Fibroblast of skin of right biceps (primary cell): Measurements from ENCODE around the gene DLX3.
"Not testable (repeated sequence)": the region's sequence is repeated elsewhere in the genome, so short reads cannot be mapped to it uniquely, and the experiment has no call there.

Experiments
- DNase-seq: peaks from one replicate; pipeline ENCODE4 v3.0.0-alpha.2; 2013

Gene DLX3

GRCh38 chr17:49995055-49995738, at the start of gene DLX3:
DLX3 (minus strand) TSS chr17:49995224; CDS start chr17:49994998, 226 bp downstream.
- DNase-seq = peak; percentile 55

DNA sequence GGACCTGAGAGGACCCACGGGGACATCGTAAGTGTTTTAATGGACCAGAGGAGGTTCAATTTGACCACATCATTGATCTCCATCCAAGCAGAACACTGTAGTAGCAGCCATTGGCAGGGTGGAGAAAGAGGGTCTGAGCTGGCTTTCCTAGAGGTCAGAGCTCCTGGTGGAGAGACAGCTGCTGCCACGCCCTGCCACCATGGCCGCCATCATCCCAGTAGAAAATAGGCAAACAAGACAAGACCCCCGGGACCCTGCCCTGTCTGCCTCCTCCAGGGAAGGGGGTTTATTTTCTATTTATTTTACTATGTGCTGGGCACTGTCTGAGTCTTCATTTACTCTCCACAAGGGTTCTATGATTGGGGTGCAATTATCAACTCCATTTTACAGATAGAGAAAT, 49.5 kb upstream of the DLX3 start:
- DNase-seq = no peak

GRCh38 chr17:50043290-50044148, 48.5 kb upstream of the DLX3 start:
- peak; percentile 63 for DNase-seq

DNA sequence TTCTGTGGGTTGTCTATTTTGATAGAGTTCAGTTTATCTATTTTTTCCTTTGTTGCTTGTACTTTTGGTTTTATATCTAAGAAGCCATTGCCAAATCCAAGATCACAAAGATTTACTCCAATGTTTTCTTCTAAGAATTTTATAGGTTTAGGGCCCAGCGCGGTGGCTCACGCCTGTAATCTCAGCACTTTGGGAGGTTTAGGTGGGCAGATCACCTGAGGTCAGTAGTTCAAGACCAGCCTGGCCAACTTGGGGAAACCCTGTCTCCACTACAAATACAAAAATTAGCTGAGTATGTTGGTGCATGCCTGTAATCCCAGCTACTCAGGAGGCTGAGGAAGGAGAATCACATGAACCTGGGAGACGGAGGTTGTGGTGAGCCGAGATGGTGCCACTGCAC, 47.2 kb upstream of the DLX3 start:
- DNase-seq = no peak

DNA sequence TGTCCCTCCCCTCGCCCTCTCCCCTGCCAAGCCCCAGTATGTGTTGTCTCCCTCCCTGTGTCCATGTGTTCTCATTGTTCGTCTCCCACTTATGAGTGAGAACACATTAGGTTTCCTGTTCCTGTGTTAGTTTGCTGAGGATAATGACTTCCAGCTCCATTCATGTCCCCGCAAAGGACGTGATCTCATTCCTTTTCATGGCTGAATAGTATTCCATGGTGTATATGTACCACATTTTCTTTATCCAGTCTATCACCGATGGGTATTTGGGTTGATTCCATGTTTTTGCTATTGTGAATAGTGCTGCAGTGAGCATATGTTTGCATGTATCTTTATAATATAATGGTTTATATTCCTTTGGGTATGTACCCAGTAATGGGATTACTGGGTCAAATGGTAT, 45.5 kb upstream of the DLX3 start:
- DNase-seq = not testable (repeated sequence)

GRCh38 chr17:50039058-50039457, 44.0 kb upstream of the DLX3 start:
- no peak for DNase-seq

DNA sequence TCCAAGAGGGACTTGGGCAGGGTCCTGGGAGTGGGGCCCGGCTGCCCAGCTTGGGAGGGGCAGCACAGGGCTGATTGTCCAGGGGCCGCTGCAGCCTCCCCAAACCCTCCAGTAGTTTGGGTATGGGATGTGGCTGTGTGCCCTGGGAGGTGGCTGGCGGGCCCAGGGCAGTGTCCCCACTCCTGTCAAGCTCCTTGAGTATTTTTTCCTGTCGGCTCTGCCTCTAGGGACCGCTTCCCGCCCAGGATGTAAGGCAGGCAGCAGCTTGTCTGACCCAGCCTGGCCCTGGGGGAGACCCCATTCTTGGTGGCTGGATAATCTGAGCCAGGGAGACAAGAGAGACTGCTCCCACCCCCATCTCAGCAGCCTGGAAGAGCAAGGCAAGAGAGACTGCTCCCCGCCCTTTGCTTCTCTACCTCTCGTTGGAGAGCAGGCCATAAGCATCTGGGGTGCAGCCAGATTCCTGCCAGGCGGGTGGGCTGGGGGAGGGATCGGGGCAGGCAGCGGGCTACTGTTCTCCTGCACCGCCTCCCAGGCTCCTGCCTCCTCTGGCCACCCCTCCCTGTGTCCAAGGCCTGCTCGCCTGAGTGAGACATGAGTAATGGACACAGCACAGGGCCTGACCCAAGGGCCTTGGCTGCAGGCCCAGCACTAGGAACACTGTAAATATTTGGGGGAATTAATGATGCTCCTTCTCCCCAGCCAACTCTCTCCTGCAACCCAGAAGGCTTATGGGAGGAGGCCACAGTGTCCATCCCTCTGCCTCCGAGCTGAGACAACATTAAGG, 42.5 kb upstream of the DLX3 start:
- DNase-seq = peak; percentile 72

- DNase-seq = no peak
Observed at GRCh38 chr17:50036455-50037261, 41.6 kb upstream of the DLX3 start.

DNA sequence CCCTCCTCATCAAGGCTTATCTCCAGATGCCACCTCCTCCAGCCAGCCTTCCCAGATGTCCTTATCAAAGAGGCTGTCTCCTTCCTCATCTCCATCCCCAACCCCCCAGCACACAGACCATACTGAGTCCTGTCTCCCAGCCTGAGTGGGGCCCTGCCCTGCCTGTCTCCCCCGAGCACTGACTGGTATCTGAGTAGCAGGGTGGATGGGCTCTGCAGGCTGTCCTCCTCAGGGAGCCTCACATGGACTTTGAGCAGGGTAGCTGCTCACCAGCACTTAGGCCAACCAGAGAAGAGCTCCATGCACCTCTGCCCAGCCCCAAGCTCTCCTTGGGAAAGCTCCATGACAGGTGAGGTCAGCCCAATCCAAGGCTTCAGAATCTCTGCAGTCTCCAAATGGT, 40.9 kb upstream of the DLX3 start:
- DNase-seq = no peak

GRCh38 chr17:50035421-50035879, 40.4 kb upstream of the DLX3 start:
- DNase-seq = no peak

GRCh38 chr17:50034498-50035364, 39.7 kb upstream of the DLX3 start:
- DNase-seq = no peak

- peak; percentile 52 for DNase-seq
Observed at GRCh38 chr17:50033316-50033715, 38.3 kb upstream of the DLX3 start.

DNA sequence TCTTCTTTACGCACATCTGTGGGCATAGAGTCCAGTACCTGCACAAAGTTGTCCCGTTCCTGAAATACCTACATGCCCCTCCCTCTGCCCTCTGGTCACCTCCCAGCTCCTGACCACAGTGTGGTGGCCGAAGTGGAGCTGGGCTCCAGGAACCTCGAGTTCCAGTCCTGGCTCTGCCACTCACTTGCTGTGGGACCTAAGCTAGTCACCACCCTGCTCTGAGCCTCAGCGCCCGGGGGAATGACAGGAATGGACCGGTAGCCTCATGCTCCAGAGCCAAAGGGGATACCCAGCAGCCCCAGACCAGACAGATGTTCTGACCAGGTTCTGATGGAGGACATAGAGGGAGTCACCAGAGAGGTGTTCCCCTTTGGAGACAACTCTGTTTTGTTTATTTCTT, 34.2 kb upstream of the DLX3 start:
- no peak for DNase-seq

DNA sequence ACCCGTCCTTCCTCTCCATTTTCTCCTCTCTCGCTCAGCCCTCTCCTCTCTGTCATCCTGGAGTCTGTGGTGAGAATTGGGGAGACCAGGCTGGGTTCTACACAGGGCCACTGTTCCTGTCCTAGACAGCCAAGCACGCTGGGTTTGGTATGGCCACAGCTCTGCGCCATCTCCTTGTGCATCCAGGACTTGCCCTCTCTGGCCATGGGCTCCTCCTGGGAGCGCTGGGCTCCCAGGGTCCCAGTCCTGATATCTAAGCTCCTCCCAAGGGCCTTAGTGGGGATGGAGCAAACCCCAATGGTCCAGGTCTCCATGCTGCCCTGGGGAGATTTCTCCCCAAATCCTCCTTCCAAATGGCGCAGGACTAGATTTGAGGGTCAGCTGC, 33.7 kb upstream of the DLX3 start:
- DNase-seq = no peak

- DNase-seq = peak; percentile 85
Observed at GRCh38 chr17:50027881-50028735, 33.1 kb upstream of the DLX3 start.

- DNase-seq = peak; percentile 96
Observed at GRCh38 chr17:50027172-50027880, 32.3 kb upstream of the DLX3 start.

- DNase-seq = peak; percentile 76
Observed at GRCh38 chr17:50026837-50027171, 31.8 kb upstream of the DLX3 start.

- DNase-seq = no peak
Observed at GRCh38 chr17:50026046-50026675, 31.1 kb upstream of the DLX3 start.

DNA sequence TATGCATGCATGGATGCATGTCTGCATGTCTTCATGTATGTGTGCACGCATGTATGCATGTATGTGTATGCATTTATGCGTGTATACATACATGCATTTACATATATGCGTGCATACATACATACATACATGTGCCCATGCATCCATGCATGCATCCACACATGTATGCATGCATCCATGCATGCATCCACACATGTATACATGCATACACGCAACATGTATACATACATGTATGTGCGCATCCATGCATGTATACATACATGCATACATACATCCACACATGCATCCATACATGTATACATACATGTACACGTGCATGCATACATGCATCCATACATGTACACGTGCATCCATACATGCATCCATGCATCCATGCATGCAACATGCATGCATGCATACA, 29.8 kb upstream of the DLX3 start:
- no peak for DNase-seq
